Uterus (tissue), 4 donors: ENCODE measurements around the gene NCOA3. TPM values are rescaled to one million over a fixed set of nuclear protein-coding genes. Genes with fewer than 3 reads are reported as not detected.
"Not testable (repeated sequence)": the region's sequence is repeated elsewhere in the genome, so short reads cannot be mapped to it uniquely, and the experiment has no call there.

Experiments used
- DNase-seq, 2 donors: peaks; one replicate each; pipeline ENCODE4 v3.0.0-alpha.2; 2019 to 2020
- H3K27ac ChIP-seq, 2 donors: fragments of 200-600 bp; sonication (generic); 1 replicate in 1 of 2; 2 replicates in 1 of 2; pipeline ENCODE4 v1.5.1; 2016 to 2018
- H3K27me3 ChIP-seq, 2 donors: fragments of 200-600 bp; sonication (generic); one replicate each; pipeline ENCODE4 v1.5.1; 2018 to 2019; ENCODE audit warnings: control low read depth in 1 of 2
- H3K36me3 ChIP-seq, 2 donors: fragments of 200-600 bp; sonication (generic); one replicate each; pipeline ENCODE4 v1.5.1; 2019; ENCODE audit warnings: control low read depth in 1 of 2
- H3K4me1 ChIP-seq, 2 donors: fragments of 200-600 bp; sonication (generic); one replicate each; pipeline ENCODE4 v1.5.1; 2018 to 2019; ENCODE audit warnings: control low read depth in 1 of 2
- H3K4me3 ChIP-seq, 2 donors: fragments of 200-600 bp; sonication (generic); 1 replicate in 1 of 2; 2 replicates in 1 of 2; pipeline ENCODE4 v1.5.1; 2018 to 2019; ENCODE audit warnings: mild to moderate bottlenecking in 1 of 2
- H3K9me3 ChIP-seq, 2 donors: fragments of 200-600 bp; sonication (generic); one replicate each; pipeline ENCODE4 v1.5.1; 2019; ENCODE audit warnings: control low read depth in 1 of 2
- POLR2A ChIP-seq, 2 donors: fragments of 450-650 bp; IDR thresholded peaks; one replicate each; pipeline ENCODE4 v1.6.1; 2016; ENCODE audit warnings: antibody characterized with exemption in 2 of 2, mild to moderate bottlenecking in 1 of 2, moderate library complexity in 1 of 2
- intact Hi-C: fragments of 100-400 bp; cut with DNase I; formaldehyde crosslinking; loops from one replicate; pipeline ENCODE4 v1.15.1; 2023; ENCODE audit warnings: low total_unique reads
- total RNA-seq, 4 donors: library from RNA; depleted of rRNA in 3 of 4; stranded (reverse); fragments of >200 nt in 3 of 4; gene quantifications; one replicate each; pipeline versions ENCODE4 v1.1.0 to v1.2.4, GENCODE V29; 2014 to 2023
- TF ChIP-seq, protein P1 (sequence below), 4 experiments: fragments of 200-600 bp in 2 of 4; fragments of 450-650 bp in 2 of 4; sonication (generic) in 2 of 4; IDR thresholded peaks; one replicate each; pipeline ENCODE4 v1.5.1; 2016 to 2019; ENCODE audit warnings: antibody characterized with exemption in 4 of 4, mild to moderate bottlenecking in 2 of 4, moderate library complexity in 1 of 4
- donor health status: DM: yes; HTN: yes; CAD: no.

NCOA3 gene
- total RNA-seq, 4 donors from 2014 or later: 27.9 to 59.2 (median 44.2) TPM

GRCh38 chr20:47547034-47547387 is 45.3 kb downstream of the NCOA3 start:
- intact Hi-C loops: no loop called here
- no peak for DNase-seq
- TF ChIP-seq, protein P1, sequence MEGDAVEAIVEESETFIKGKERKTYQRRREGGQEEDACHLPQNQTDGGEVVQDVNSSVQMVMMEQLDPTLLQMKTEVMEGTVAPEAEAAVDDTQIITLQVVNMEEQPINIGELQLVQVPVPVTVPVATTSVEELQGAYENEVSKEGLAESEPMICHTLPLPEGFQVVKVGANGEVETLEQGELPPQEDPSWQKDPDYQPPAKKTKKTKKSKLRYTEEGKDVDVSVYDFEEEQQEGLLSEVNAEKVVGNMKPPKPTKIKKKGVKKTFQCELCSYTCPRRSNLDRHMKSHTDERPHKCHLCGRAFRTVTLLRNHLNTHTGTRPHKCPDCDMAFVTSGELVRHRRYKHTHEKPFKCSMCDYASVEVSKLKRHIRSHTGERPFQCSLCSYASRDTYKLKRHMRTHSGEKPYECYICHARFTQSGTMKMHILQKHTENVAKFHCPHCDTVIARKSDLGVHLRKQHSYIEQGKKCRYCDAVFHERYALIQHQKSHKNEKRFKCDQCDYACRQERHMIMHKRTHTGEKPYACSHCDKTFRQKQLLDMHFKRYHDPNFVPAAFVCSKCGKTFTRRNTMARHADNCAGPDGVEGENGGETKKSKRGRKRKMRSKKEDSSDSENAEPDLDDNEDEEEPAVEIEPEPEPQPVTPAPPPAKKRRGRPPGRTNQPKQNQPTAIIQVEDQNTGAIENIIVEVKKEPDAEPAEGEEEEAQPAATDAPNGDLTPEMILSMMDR (IDR thresholded peaks at IDR 0.05): no peak
- no peak for TF ChIP-seq POLR2A (IDR thresholded peaks at IDR 0.05)
- Histone ChIP-seq H3K4me1 (no peaks in the 10 kb centered on the region), H3K9me3 (no peaks in the 10 kb centered on the region), H3K27me3 (no peaks in the 10 kb centered on the region), H3K4me3 (no peak overlapping the region), H3K36me3 (no peaks in the 10 kb centered on the region), H3K27ac (no peak overlapping the region)

DNA sequence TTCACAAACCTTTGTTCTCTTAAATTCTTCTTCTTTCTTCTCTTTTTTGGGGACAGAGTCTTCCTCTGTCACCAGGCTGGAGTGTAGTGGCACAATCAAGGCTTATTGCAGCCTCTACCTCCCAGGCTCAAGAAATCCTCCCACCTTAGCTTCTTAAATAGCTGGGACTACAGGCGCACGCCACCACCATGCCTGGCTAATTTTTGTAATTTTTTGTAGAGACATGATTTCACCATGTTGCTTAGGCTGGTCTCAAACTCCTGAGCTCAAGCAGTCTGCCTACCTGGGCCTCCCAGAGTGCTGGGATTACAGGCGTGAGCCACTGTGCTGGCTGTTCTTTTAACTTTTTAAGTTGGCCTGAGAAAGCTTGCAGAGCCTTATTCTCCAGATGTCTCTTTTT is 48.0 kb downstream of the NCOA3 start:
- H3K9me3 ChIP-seq: no peaks in the 10 kb centered on the region
- H3K4me1 ChIP-seq: no peaks in the 10 kb centered on the region
- intact Hi-C loops: no loop called here
- no peak overlapping the region for H3K4me3 ChIP-seq
- TF ChIP-seq, protein P1 (IDR thresholded peaks at IDR 0.05): no peak
- TF ChIP-seq POLR2A (IDR thresholded peaks at IDR 0.05): no peak
- no peaks in the 10 kb centered on the region for H3K27me3 ChIP-seq
- no peak overlapping the region for H3K27ac ChIP-seq
- no peak for DNase-seq
- no peaks in the 10 kb centered on the region for H3K36me3 ChIP-seq

GRCh38 chr20:47551222-47551621 is 49.5 kb downstream of the NCOA3 start:
- intact Hi-C loops: no loop called here
- Histone ChIP-seq H3K4me3 (no peak overlapping the region), H3K36me3 (no peaks in the 10 kb centered on the region), H3K9me3 (no peaks in the 10 kb centered on the region), H3K27me3 (no peaks in the 10 kb centered on the region), H3K4me1 (no peaks in the 10 kb centered on the region), H3K27ac (no peak overlapping the region)
- no peak for TF ChIP-seq POLR2A (IDR thresholded peaks at IDR 0.05)
- TF ChIP-seq, protein P1 (IDR thresholded peaks at IDR 0.05): no peak
- DNase-seq: no peak

GRCh38 chr20:47551841-47552240 is 50.2 kb downstream of the NCOA3 start:
- H3K27me3 ChIP-seq: no peaks in the 10 kb centered on the region
- intact Hi-C loops: no loop called here

GRCh38 chr20:47552996-47553395 is 51.3 kb downstream of the NCOA3 start:
- no peak for TF ChIP-seq POLR2A (IDR thresholded peaks at IDR 0.05)
- TF ChIP-seq, protein P1 (IDR thresholded peaks at IDR 0.05): no peak
- H3K9me3 ChIP-seq: no peaks in the 10 kb centered on the region
- no peak for DNase-seq
- H3K4me3 ChIP-seq: no peak overlapping the region
- intact Hi-C loops: no loop called here
- no peak overlapping the region for H3K27ac ChIP-seq
- no peaks in the 10 kb centered on the region for H3K4me1 ChIP-seq
- H3K36me3 ChIP-seq: no peaks in the 10 kb centered on the region
- H3K27me3 ChIP-seq: no peaks in the 10 kb centered on the region

More at GRCh38 chr20:47551841-47552240, 50.2 kb downstream of the NCOA3 start:
- Histone ChIP-seq H3K4me1 (no peaks in the 10 kb centered on the region), H3K36me3 (no peaks in the 10 kb centered on the region), H3K27ac (no peak overlapping the region), H3K9me3 (no peaks in the 10 kb centered on the region), H3K4me3 (no peak overlapping the region)
- no peak for DNase-seq
- TF ChIP-seq, protein P1 (IDR thresholded peaks at IDR 0.05): no peak
- TF ChIP-seq POLR2A (IDR thresholded peaks at IDR 0.05): no peak

- H3K4me1 ChIP-seq, H3K27ac ChIP-seq, H3K27me3 ChIP-seq, H3K36me3 ChIP-seq, H3K4me3 ChIP-seq, DNase-seq, H3K9me3 ChIP-seq, intact Hi-C loops: not testable (repeated sequence)
Measured at GRCh38 chr20:47553594-47554235, 52.0 kb downstream of the NCOA3 start.

DNA sequence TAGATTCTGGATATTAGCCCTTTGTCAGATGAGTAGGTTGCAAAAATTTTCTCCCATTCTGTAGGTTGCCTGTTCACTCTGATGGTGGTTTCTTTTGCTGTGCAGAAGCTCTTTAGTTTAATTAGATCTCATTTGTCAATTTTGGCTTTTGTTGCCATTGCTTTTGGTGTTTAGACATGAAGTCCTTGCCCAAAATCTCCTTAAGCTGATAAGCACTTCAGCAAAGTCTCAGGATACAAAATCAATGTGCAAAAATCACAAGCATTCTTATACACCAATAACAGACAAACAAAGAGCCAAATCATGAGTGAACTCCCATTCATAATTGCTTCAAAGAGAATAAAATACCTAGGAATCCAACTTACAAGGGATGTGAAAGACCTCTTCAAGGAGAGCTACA is 52.6 kb downstream of the NCOA3 start:
- H3K27ac ChIP-seq, H3K4me1 ChIP-seq, H3K27me3 ChIP-seq, H3K36me3 ChIP-seq, H3K9me3 ChIP-seq, intact Hi-C loops, DNase-seq, H3K4me3 ChIP-seq: not testable (repeated sequence)
